Peyer's patch (tissue), 4 donors: ENCODE data around the gene GTF2H2C. TPM values are rescaled to one million over a fixed set of nuclear protein-coding genes. Genes with fewer than 3 reads are reported as not detected.
"Not testable (repeated sequence)": the region's sequence is repeated elsewhere in the genome, so short reads cannot be mapped to it uniquely, and the experiment has no call there.

ENCODE experiments used
- DNase-seq, 3 donors: peaks; one replicate each; pipeline ENCODE4 v3.0.0-alpha.2; 2017 to 2019
- H3K27ac ChIP-seq, 4 donors: fragments of 200-600 bp; sonication (generic); one replicate each; pipeline ENCODE4 v1.5.1; 2016 to 2019
- H3K27me3 ChIP-seq, 2 donors: fragments of 200-600 bp; sonication (generic); one replicate each; pipeline ENCODE4 v1.5.1; 2019
- H3K36me3 ChIP-seq, 3 donors: fragments of 200-600 bp; sonication (generic); one replicate each; pipeline ENCODE4 v1.5.1; 2016 to 2019
- H3K4me1 ChIP-seq, 4 donors: fragments of 200-600 bp; sonication (generic); one replicate each; pipeline ENCODE4 v1.5.1; 2016 to 2019
- H3K4me3 ChIP-seq, 4 donors: fragments of 200-600 bp; sonication (generic); 1 replicate in 3 of 4; 2 replicates in 1 of 4; pipeline ENCODE4 v1.5.1; 2016 to 2019; ENCODE audit warnings: mild to moderate bottlenecking in 1 of 4
- H3K9me3 ChIP-seq, 4 donors: fragments of 200-600 bp; sonication (generic); one replicate each; pipeline ENCODE4 v1.5.1; 2016 to 2019; ENCODE audit warnings: mild to moderate bottlenecking in 1 of 4
- small RNA-seq, 2 donors: library from RNA; depleted of rRNA; stranded (forward); fragments of <200 nt; gene quantifications; one replicate each; pipeline ENCODE3, GENCODE V24; 2016
- total RNA-seq, 4 donors: library from RNA; depleted of rRNA; stranded (reverse); fragments of >200 nt; gene quantifications; one replicate each; pipeline ENCODE4 v1.1.0, GENCODE V29; 2016

The GTF2H2C gene
- total RNA-seq, 4 donors from 2014 or later, result 13.8 to 27.5 (median 20.6) TPM

- H3K9me3 ChIP-seq, H3K27ac ChIP-seq, H3K27me3 ChIP-seq, H3K36me3 ChIP-seq, H3K4me1 ChIP-seq, DNase-seq: not testable (repeated sequence)
- H3K4me3 ChIP-seq, result peak overlapping the region; percentile 12 to 40 (median 28)
Measured at GRCh38 chr5:69560587-69561431, 818 bp downstream of the GTF2H2C start.

GRCh38 chr5:69566172-69566571 lies 6.2 kb downstream of the GTF2H2C start:
- not testable (repeated sequence) for H3K36me3 ChIP-seq, H3K4me1 ChIP-seq, H3K27ac ChIP-seq, H3K27me3 ChIP-seq, H3K4me3 ChIP-seq, H3K9me3 ChIP-seq, DNase-seq

- H3K4me1 ChIP-seq, DNase-seq, H3K4me3 ChIP-seq: not testable (repeated sequence)
Measured at GRCh38 chr5:69568072-69568471, 8.1 kb downstream of the GTF2H2C start.

GRCh38 chr5:69583356-69583755 lies 23.4 kb downstream of the GTF2H2C start:
- DNase-seq, H3K27ac ChIP-seq, H3K4me3 ChIP-seq, H3K36me3 ChIP-seq, H3K9me3 ChIP-seq, H3K4me1 ChIP-seq, H3K27me3 ChIP-seq: not testable (repeated sequence)

More at GRCh38 chr5:69568072-69568471, 8.1 kb downstream of the GTF2H2C start:
- H3K27me3 ChIP-seq, H3K36me3 ChIP-seq, H3K9me3 ChIP-seq, H3K27ac ChIP-seq: not testable (repeated sequence)

GRCh38 chr5:69596114-69596840 lies 36.3 kb downstream of the GTF2H2C start:
- DNase-seq, H3K36me3 ChIP-seq, H3K9me3 ChIP-seq, H3K27me3 ChIP-seq, H3K27ac ChIP-seq, H3K4me1 ChIP-seq, H3K4me3 ChIP-seq: not testable (repeated sequence)

GRCh38 chr5:69601947-69602346 lies 42.0 kb downstream of the GTF2H2C start:
- not testable (repeated sequence) for H3K4me3 ChIP-seq, DNase-seq, H3K27ac ChIP-seq, H3K36me3 ChIP-seq, H3K9me3 ChIP-seq, H3K27me3 ChIP-seq, H3K4me1 ChIP-seq

GRCh38 chr5:69606839-69607238 lies 46.8 kb downstream of the GTF2H2C start:
- DNase-seq, H3K27ac ChIP-seq, H3K4me3 ChIP-seq, H3K4me1 ChIP-seq, H3K27me3 ChIP-seq, H3K36me3 ChIP-seq, H3K9me3 ChIP-seq: not testable (repeated sequence)

- not testable (repeated sequence) for H3K36me3 ChIP-seq, DNase-seq, H3K4me3 ChIP-seq, H3K27ac ChIP-seq, H3K27me3 ChIP-seq, H3K9me3 ChIP-seq, H3K4me1 ChIP-seq
Measured at GRCh38 chr5:69607750-69608149, 47.8 kb downstream of the GTF2H2C start.

- H3K4me3 ChIP-seq, H3K4me1 ChIP-seq, H3K9me3 ChIP-seq, H3K27ac ChIP-seq, DNase-seq, H3K27me3 ChIP-seq, H3K36me3 ChIP-seq: not testable (repeated sequence)
Measured at GRCh38 chr5:69608861-69609496, 49.0 kb downstream of the GTF2H2C start.

- not testable (repeated sequence) for H3K4me3 ChIP-seq, DNase-seq, H3K27ac ChIP-seq
Measured at GRCh38 chr5:69614843-69615242, 54.9 kb downstream of the GTF2H2C start.

GRCh38 chr5:69631879-69632278 lies 71.9 kb downstream of the GTF2H2C start:
- not testable (repeated sequence) for H3K36me3 ChIP-seq, H3K27me3 ChIP-seq, H3K9me3 ChIP-seq, H3K27ac ChIP-seq, H3K4me3 ChIP-seq, H3K4me1 ChIP-seq
- peak in 1 of 3 donors; percentile 36 for DNase-seq

More at GRCh38 chr5:69614843-69615242, 54.9 kb downstream of the GTF2H2C start:
- not testable (repeated sequence) for H3K27me3 ChIP-seq, H3K36me3 ChIP-seq, H3K4me1 ChIP-seq, H3K9me3 ChIP-seq

Small RNAs within 50 kb of the gene (small RNA-seq; reads per million reads assigned to genes)
- gene RNU6-724P, result 0 to 0.29 reads per million in 2 donors

Other genes starting within 250 kb of the GTF2H2C start
- gene CCDC125, start 227.4 kb upstream of the GTF2H2C start, total RNA-seq, result 10 to 100 TPM; 14.0 to 23.9 (median 19.6) TPM
- gene AK6, start 190.7 kb upstream of the GTF2H2C start, total RNA-seq, result 10 to 100 TPM in 2 of 4 donors, 1 to 10 TPM in 2; 5.0 to 31.0 (median 10.9) TPM
- 10 to 100 TPM; 27.1 to 37.1 (median 32.9) TPM for gene TAF9, start 190.7 kb upstream of the GTF2H2C start, total RNA-seq
- 10 to 100 TPM in 3 of 4 donors, 1 to 10 TPM in 1; 7.3 to 47.0 (median 21.7) TPM for gene RAD17, start 190.4 kb upstream of the GTF2H2C start, total RNA-seq
- gene MARVELD2, start 145.1 kb upstream of the GTF2H2C start, total RNA-seq, result 10 to 100 TPM in 3 of 4 donors, 1 to 10 TPM in 1; 9.1 to 67.3 (median 46.3) TPM
- gene OCLN, start 67.4 kb upstream of the GTF2H2C start, total RNA-seq, result 100 to 1,000 TPM in 1 of 4 donors, 10 to 100 TPM in 3; 64.7 to 103 (median 76.7) TPM